HepG2 (cell line): ENCODE measurements around the gene ZNRD2.

Source experiments
- CTCF ChIP-seq: sonication (generic); formaldehyde crosslinking; IDR thresholded peaks from 2 replicates; pipeline ENCODE4 v1.5.0; 2020; ENCODE audit warnings: mild to moderate bottlenecking, missing genetic modification reagents, moderate library complexity
- E2F1 ChIP-seq: sonication (generic); formaldehyde crosslinking; IDR thresholded peaks from 2 replicates; pipeline ENCODE4 v1.5.0; 2020; ENCODE audit warnings: missing genetic modification reagents
- EZH2 ChIP-seq: conservative IDR thresholded peaks from 2 replicates; pipeline ENCODE4 v1.6.1; 2012; ENCODE audit warnings: mild to moderate bottlenecking, low read depth, low read length, moderate library complexity
- JUNB ChIP-seq: sonication (generic); formaldehyde crosslinking; IDR thresholded peaks from 2 replicates; pipeline ENCODE4 v1.8.0; 2022; ENCODE audit warnings: missing genetic modification reagents, mild to moderate bottlenecking, borderline replicate concordance
- KAT7 ChIP-seq: IDR thresholded peaks from 2 replicates; pipeline ENCODE4 v1.6.1; 2018; ENCODE audit warnings: borderline replicate concordance, missing compliant biosample characterization
- POLR2AphosphoS5 ChIP-seq: IDR thresholded peaks from 2 replicates; pipeline ENCODE4 v1.6.1; 2012; ENCODE audit warnings: low read depth, low read length
- RAD21 ChIP-seq: fragments of 450-650 bp; formaldehyde crosslinking; IDR thresholded peaks from 2 replicates; pipeline ENCODE4 v1.5.0; 2020; ENCODE audit warnings: mild to moderate bottlenecking
- RFX5 ChIP-seq: IDR thresholded peaks from 2 replicates; pipeline ENCODE4 v1.6.1; 2011; ENCODE audit warnings: low read depth, low read length, improper control_type of control experiment
- YEATS4 ChIP-seq: sonication (generic); formaldehyde crosslinking; IDR thresholded peaks from 2 replicates; pipeline ENCODE4 v1.4.0; 2020; ENCODE audit warnings: missing genetic modification reagents, borderline replicate concordance
- ZNF546 ChIP-seq: sonication (generic); formaldehyde crosslinking; conservative IDR thresholded peaks from 2 replicates; pipeline ENCODE4 v1.8.1; 2023; ENCODE audit warnings: mild to moderate bottlenecking, missing genetic modification reagents
- TF ChIP-seq, protein P1 (sequence below), 2 experiments: fragments of 450-650 bp in 1 of 2; sonication (generic) in 1 of 2; formaldehyde crosslinking; IDR thresholded peaks; 2 replicates each; pipeline versions ENCODE4 v1.5.0 to v1.8.0; 2020 to 2022; ENCODE audit warnings: mild to moderate bottlenecking in 1 of 2, missing genetic modification reagents in 1 of 2
- TF ChIP-seq, protein P2 (sequence below): sonication (generic); formaldehyde crosslinking; IDR thresholded peaks from 2 replicates; pipeline ENCODE4 v1.4.0; 2020; ENCODE audit warnings: missing genetic modification reagents

DNA sequence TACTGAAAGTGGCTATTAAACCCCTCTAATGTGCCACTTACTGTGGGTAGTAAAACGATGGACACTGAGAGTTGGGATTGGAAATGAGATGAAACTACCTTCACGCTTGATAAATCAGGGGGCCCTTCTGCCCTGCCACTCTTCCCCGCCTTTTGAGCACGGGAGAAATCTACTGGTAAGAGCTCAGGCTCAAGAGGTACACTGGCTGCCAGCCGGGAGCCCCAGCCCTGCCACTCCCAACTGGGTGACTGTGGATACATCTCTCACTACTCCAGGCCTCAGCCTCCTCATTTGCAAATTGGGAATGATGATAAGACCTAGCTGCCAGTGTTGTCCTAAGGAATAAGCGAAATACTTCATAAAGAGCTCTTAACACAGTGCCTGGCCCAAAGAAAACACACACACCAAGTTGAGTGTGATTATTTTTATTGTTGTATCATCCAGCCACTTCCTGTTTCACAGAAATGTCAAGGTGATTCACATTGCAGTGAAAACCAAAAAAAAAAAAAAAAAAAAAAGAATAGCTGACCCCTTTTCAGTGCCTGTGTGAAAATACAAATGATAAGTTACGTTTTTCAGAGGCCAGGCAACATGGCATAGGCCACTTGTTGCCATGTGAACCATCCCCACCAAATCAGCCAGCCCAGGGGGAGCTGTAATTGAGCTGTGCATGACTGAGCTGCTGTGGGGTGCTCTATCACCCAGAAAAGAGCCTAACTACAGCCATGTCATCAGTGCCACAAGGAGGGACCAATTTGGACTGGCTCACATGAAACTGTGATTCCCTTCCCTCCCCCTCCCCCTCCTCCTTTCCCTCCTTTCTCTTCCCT, 4.4 kb upstream of the ZNRD2 start:
- no peak for TF ChIP-seq RFX5
- no peak for TF ChIP-seq CTCF
- TF ChIP-seq RAD21 (CRISPR knock-in tag): no peak
- no peak for TF ChIP-seq JUNB
- TF ChIP-seq, protein P1, sequence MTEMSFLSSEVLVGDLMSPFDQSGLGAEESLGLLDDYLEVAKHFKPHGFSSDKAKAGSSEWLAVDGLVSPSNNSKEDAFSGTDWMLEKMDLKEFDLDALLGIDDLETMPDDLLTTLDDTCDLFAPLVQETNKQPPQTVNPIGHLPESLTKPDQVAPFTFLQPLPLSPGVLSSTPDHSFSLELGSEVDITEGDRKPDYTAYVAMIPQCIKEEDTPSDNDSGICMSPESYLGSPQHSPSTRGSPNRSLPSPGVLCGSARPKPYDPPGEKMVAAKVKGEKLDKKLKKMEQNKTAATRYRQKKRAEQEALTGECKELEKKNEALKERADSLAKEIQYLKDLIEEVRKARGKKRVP (CRISPR knock-in tag; IDR thresholded peaks at IDR 0.05): no peak
- TF ChIP-seq YEATS4 (CRISPR knock-in tag): no peak
- TF ChIP-seq, protein P2, sequence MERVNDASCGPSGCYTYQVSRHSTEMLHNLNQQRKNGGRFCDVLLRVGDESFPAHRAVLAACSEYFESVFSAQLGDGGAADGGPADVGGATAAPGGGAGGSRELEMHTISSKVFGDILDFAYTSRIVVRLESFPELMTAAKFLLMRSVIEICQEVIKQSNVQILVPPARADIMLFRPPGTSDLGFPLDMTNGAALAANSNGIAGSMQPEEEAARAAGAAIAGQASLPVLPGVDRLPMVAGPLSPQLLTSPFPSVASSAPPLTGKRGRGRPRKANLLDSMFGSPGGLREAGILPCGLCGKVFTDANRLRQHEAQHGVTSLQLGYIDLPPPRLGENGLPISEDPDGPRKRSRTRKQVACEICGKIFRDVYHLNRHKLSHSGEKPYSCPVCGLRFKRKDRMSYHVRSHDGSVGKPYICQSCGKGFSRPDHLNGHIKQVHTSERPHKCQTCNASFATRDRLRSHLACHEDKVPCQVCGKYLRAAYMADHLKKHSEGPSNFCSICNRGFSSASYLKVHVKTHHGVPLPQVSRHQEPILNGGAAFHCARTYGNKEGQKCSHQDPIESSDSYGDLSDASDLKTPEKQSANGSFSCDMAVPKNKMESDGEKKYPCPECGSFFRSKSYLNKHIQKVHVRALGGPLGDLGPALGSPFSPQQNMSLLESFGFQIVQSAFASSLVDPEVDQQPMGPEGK (CRISPR knock-in tag): no peak
- no peak for TF ChIP-seq KAT7 (CRISPR knock-in tag)
- TF ChIP-seq EZH2: no peak
- no peak for TF ChIP-seq POLR2AphosphoS5
- TF ChIP-seq E2F1 (CRISPR knock-in tag): no peak
- no peak for TF ChIP-seq ZNF546 (CRISPR knock-in tag)
